HEK293T (cell line): ENCODE data around the gene TFEB.

ENCODE experiments used
- CTCF ChIA-PET: fragments of 350-600 bp; formaldehyde crosslinking; extraction: SDS; loops from one replicate; lab custom pipeline; 2021; ENCODE audit warnings: antibody characterized with exemption, inconsistent platforms; lab: Yijun Ruan, JAX
- POLR2A ChIA-PET: fragments of 350-600 bp; formaldehyde crosslinking; extraction: SDS; loops from one replicate; lab custom pipeline; 2020; ENCODE audit warnings: antibody characterized with exemption, inconsistent platforms; lab: Yijun Ruan, JAX
- DNase-seq: peaks from one replicate; pipeline ENCODE4 v3.0.0; 2012; ENCODE audit warnings: mixed read lengths; ENCODE audit errors: extremely low spot score
- ARNT ChIP-seq: fragments of 450-650 bp; IDR thresholded peaks from 2 replicates; pipeline ENCODE4 v1.6.1; 2017; ENCODE audit warnings: mild to moderate bottlenecking
- BHLHE40 ChIP-seq: fragments of 450-650 bp; IDR thresholded peaks from 2 replicates; pipeline ENCODE4 v1.6.1; 2016; ENCODE audit warnings: mild to moderate bottlenecking, moderate library complexity, borderline replicate concordance
- CTBP1 ChIP-seq: fragments of 450-650 bp; IDR thresholded peaks from 2 replicates; pipeline ENCODE4 v1.6.1; 2016; ENCODE audit warnings: borderline replicate concordance
- ELF4 ChIP-seq: fragments of 450-650 bp; IDR thresholded peaks from 2 replicates; pipeline ENCODE4 v1.6.1; 2017; ENCODE audit warnings: antibody characterized with exemption
- FOXA1 ChIP-seq: fragments of 450-650 bp; IDR thresholded peaks from 2 replicates; pipeline ENCODE4 v1.6.1; 2016; ENCODE audit warnings: mild to moderate bottlenecking
- FOXK2 ChIP-seq: fragments of 450-650 bp; IDR thresholded peaks from 2 replicates; pipeline ENCODE4 v1.6.1; 2016; ENCODE audit warnings: mild to moderate bottlenecking
- FOXM1 ChIP-seq: fragments of 450-650 bp; IDR thresholded peaks from 2 replicates; pipeline ENCODE4 v1.6.1; 2017; ENCODE audit warnings: mild to moderate bottlenecking, borderline replicate concordance
- HDGF ChIP-seq: fragments of 450-650 bp; IDR thresholded peaks from 2 replicates; pipeline ENCODE4 v1.6.1; 2017; ENCODE audit warnings: antibody characterized with exemption, borderline replicate concordance
- L3MBTL2 ChIP-seq: fragments of 450-650 bp; conservative IDR thresholded peaks from 2 replicates; pipeline ENCODE4 v1.6.1; 2016; ENCODE audit warnings: mild to moderate bottlenecking
- LEF1 ChIP-seq: fragments of 450-650 bp; IDR thresholded peaks from 2 replicates; pipeline ENCODE4 v1.6.1; 2017; ENCODE audit warnings: mild to moderate bottlenecking, borderline replicate concordance
- NFRKB ChIP-seq: fragments of 450-650 bp; IDR thresholded peaks from 2 replicates; pipeline ENCODE4 v1.6.1; 2016; ENCODE audit warnings: mild to moderate bottlenecking, moderate library complexity
- PKNOX1 ChIP-seq: fragments of 450-650 bp; IDR thresholded peaks from 2 replicates; pipeline ENCODE4 v1.6.1; 2016
- SP1 ChIP-seq: fragments of 450-650 bp; IDR thresholded peaks from 2 replicates; pipeline ENCODE4 v1.6.1; 2017
- SUZ12 ChIP-seq: fragments of 450-650 bp; IDR thresholded peaks from 2 replicates; pipeline ENCODE4 v1.6.1; 2016; ENCODE audit warnings: mild to moderate bottlenecking
- TARDBP ChIP-seq: fragments of 450-650 bp; IDR thresholded peaks from 2 replicates; pipeline ENCODE4 v1.6.1; 2016
- ZNF384 ChIP-seq: fragments of 450-650 bp; IDR thresholded peaks from 2 replicates; pipeline ENCODE4 v1.6.1; 2016

TFEB gene

GRCh38 chr6:41654151-41654697 lies 81.2 kb downstream of the TFEB start:
- CTCF ChIA-PET, result no interaction called here

GRCh38 chr6:41653691-41654090 lies 81.7 kb downstream of the TFEB start:
- no peak for DNase-seq

More at GRCh38 chr6:41654151-41654697, 81.2 kb downstream of the TFEB start:
- DNase-seq, result no peak
- no peak for TF ChIP-seq FOXA1
- TF ChIP-seq TARDBP, result no peak
- no peak for TF ChIP-seq BHLHE40
- TF ChIP-seq NFRKB, result no peak
- no peak for TF ChIP-seq SUZ12
- TF ChIP-seq ZNF384, result no peak
- POLR2A ChIA-PET, result no interaction called here

GRCh38 chr6:41652866-41653652 lies 82.3 kb downstream of the TFEB start:
- DNase-seq, result no peak
- ChIA-PET CTCF (no interaction called here), POLR2A (no interaction called here)
- no peak for TF ChIP-seq CTBP1
- TF ChIP-seq FOXM1, result no peak
- TF ChIP-seq ZNF384, result no peak
- TF ChIP-seq FOXK2, result no peak
- no peak for TF ChIP-seq SUZ12
- no peak for TF ChIP-seq TARDBP
- TF ChIP-seq HDGF, result no peak
- no peak for TF ChIP-seq SP1
- TF ChIP-seq L3MBTL2, result no peak
- no peak for TF ChIP-seq ARNT
- no peak for TF ChIP-seq PKNOX1
- no peak for TF ChIP-seq BHLHE40
- no peak for TF ChIP-seq LEF1
- no peak for TF ChIP-seq FOXA1
- TF ChIP-seq NFRKB, result no peak

More at GRCh38 chr6:41653691-41654090, 81.7 kb downstream of the TFEB start:
- ChIA-PET CTCF (no interaction called here), POLR2A (no interaction called here)
- TF ChIP-seq NFRKB (no peak), LEF1 (no peak), SP1 (no peak), PKNOX1 (no peak), ZNF384 (no peak), FOXM1 (no peak), L3MBTL2 (no peak), FOXA1 (no peak), BHLHE40 (no peak), FOXK2 (no peak), SUZ12 (no peak), CTBP1 (no peak), ARNT (no peak), ELF4 (no peak), TARDBP (no peak), HDGF (no peak)

GRCh38 chr6:41651962-41652657 lies 83.3 kb downstream of the TFEB start:
- POLR2A ChIA-PET, result no interaction called here
- no peak for TF ChIP-seq L3MBTL2
- TF ChIP-seq FOXA1, result no peak
- TF ChIP-seq SUZ12, result no peak
- TF ChIP-seq NFRKB, result no peak
- no peak for TF ChIP-seq HDGF
- TF ChIP-seq PKNOX1, result no peak
- TF ChIP-seq ZNF384, result no peak
- TF ChIP-seq SP1, result no peak
- TF ChIP-seq ARNT, result no peak
- CTCF ChIA-PET, result interaction anchor here (1.1 to 1.2 kb wide), 2 partner anchors 10 to 30 kb away, joined by 3 read pairs; no protein-coding TSS in a partner anchor
- DNase-seq, result no peak

- ChIA-PET CTCF (interaction anchor here (1.1 to 1.2 kb wide), 2 partner anchors 9 to 30 kb away, joined by 3 read pairs; no protein-coding TSS in a partner anchor), POLR2A (no interaction called here)
- no peak for TF ChIP-seq PKNOX1
- TF ChIP-seq ZNF384, result no peak
- TF ChIP-seq CTBP1, result no peak
- no peak for TF ChIP-seq BHLHE40
- no peak for TF ChIP-seq FOXM1
- no peak for TF ChIP-seq FOXK2
- no peak for TF ChIP-seq ARNT
- TF ChIP-seq SP1, result no peak
- no peak for TF ChIP-seq ELF4
- DNase-seq, result no peak
Observed at GRCh38 chr6:41651246-41651961, 84.0 kb downstream of the TFEB start.
